ENCODE results near the gene SLC22A23. TPM values are rescaled to one million over a fixed set of nuclear protein-coding genes. Genes with fewer than 3 reads are reported as not detected.

SLC22A23 gene
- total RNA-seq, 1 donor from 2014 or later = 27.8 TPM

DNA sequence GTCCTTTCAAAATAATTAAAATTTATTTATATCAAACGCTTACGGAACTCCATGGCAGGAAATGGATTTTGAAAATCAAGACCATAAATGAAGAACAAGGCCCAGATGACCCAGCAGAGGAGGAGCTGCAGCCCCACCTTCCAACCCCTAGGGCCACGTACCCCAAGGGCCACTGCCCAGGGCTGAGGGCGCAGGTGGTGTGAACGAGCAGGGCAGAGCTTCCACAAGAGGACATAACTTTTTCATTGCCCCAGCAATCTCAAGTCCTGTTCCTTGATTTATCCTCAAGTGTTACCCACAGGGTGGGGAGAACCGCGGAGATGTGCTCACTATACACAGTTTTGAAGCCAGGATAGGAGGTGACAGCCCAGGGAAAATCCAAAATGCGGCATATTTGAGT, 155.3 kb downstream of the SLC22A23 start:
- no peak for DNase-seq
- H3K27me3 ChIP-seq (ENCODE audit: low read depth) = no peaks in the 10 kb centered on the region

DNA sequence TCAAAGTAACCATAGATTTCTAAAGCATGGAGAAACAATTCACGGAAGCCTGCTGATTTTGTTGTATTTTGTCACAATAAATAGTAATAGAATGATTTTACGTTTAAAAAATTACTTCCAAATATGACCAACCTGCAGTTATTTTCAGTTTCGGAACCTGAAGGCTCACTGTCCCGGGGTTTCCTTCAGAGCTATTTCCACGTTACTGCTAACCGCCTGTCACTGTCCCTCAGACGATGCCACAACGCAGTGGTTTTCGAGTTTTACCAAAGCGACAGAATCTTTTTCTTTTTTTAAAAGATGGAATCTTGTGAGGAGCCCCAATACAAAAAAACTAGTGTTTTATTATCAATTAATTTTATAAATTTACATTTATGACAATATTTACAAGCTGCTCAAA, 157.6 kb downstream of the SLC22A23 start:
- H3K36me3 ChIP-seq = peaks cover 3% of the 10 kb centered on the region
- H3K4me3 ChIP-seq = no peak overlapping the region
- no peaks in the 10 kb centered on the region for H3K27me3 ChIP-seq (ENCODE audit: low read depth)
- ATAC-seq (no peak), DNase-seq (no peak)
- no peaks in the 10 kb centered on the region for H3K4me1 ChIP-seq
- no peak overlapping the region for H3K27ac ChIP-seq
- no peaks in the 10 kb centered on the region for H3K9me3 ChIP-seq
- intact Hi-C loops (cut with DNase I) = no loop called here
- TF ChIP-seq, protein P1, sequence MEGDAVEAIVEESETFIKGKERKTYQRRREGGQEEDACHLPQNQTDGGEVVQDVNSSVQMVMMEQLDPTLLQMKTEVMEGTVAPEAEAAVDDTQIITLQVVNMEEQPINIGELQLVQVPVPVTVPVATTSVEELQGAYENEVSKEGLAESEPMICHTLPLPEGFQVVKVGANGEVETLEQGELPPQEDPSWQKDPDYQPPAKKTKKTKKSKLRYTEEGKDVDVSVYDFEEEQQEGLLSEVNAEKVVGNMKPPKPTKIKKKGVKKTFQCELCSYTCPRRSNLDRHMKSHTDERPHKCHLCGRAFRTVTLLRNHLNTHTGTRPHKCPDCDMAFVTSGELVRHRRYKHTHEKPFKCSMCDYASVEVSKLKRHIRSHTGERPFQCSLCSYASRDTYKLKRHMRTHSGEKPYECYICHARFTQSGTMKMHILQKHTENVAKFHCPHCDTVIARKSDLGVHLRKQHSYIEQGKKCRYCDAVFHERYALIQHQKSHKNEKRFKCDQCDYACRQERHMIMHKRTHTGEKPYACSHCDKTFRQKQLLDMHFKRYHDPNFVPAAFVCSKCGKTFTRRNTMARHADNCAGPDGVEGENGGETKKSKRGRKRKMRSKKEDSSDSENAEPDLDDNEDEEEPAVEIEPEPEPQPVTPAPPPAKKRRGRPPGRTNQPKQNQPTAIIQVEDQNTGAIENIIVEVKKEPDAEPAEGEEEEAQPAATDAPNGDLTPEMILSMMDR (IDR thresholded peaks at IDR 0.05) = no peak

More for the DNA sequence above, 155.3 kb downstream of the SLC22A23 start:
- no peaks in the 10 kb centered on the region for H3K9me3 ChIP-seq
- TF ChIP-seq, protein P1 (IDR thresholded peaks at IDR 0.05) = no peak
- no peak for ATAC-seq
- no peaks in the 10 kb centered on the region for H3K4me1 ChIP-seq
- no peak overlapping the region for H3K27ac ChIP-seq
- peaks cover 3% of the 10 kb centered on the region for H3K36me3 ChIP-seq
- H3K4me3 ChIP-seq = no peak overlapping the region
- intact Hi-C loops (cut with DNase I) = no loop called here

DNA sequence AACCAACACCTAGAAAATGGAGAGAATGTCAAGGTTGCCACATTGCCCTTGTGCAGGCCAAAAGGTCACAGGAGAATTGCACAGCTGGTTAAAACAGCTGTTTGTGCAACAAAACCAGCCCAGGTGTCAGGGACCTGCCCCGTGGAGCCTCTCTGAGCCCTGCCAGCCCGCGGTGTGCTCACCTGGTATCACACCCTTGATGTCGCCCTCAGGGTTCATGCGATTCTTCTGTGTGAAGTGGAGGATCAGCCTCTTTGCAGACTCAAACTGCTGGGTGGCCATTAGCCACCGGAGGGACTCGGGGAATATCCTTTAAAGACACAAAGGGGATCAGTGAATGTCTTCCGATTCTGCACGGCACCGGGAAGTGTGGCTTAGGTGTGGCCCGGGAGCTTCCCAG, 158.9 kb downstream of the SLC22A23 start:
- intact Hi-C loops (cut with DNase I) = no loop called here
- Histone ChIP-seq H3K27ac (no peak overlapping the region), H3K9me3 (no peaks in the 10 kb centered on the region), H3K36me3 (peaks cover 3% of the 10 kb centered on the region), H3K4me3 (no peak overlapping the region), H3K27me3 (ENCODE audit: low read depth) (no peaks in the 10 kb centered on the region), H3K4me1 (no peaks in the 10 kb centered on the region)
- TF ChIP-seq, protein P1 (IDR thresholded peaks at IDR 0.05) = no peak
- ATAC-seq = no peak
- DNase-seq = no peak

DNA sequence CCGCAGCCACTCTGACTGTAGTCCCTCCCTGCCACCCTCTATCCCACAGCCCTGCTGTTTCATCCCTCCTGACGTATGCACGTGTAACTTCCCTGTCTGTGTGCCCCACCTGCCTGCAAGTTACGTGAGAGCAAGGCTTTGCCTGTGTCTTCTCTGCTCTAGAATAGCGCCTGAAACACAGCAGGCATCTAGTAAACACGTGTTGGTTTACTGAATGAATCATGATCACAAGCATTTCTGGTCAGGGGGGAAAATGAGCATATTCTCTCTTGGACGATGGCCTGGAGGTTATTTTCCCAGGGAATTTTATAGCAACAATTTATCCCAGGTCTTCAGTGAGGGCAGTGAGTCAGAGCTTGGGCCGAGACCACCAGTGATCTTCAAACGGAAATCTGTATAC, 159.8 kb downstream of the SLC22A23 start:
- Histone ChIP-seq H3K36me3 (peaks cover 3% of the 10 kb centered on the region), H3K9me3 (no peaks in the 10 kb centered on the region), H3K27ac (no peak overlapping the region), H3K4me3 (no peak overlapping the region), H3K27me3 (ENCODE audit: low read depth) (no peaks in the 10 kb centered on the region), H3K4me1 (no peaks in the 10 kb centered on the region)
- intact Hi-C loops (cut with DNase I) = no loop called here
- ATAC-seq (no peak), DNase-seq (no peak)
- TF ChIP-seq, protein P1 (IDR thresholded peaks at IDR 0.05) = no peak

DNA sequence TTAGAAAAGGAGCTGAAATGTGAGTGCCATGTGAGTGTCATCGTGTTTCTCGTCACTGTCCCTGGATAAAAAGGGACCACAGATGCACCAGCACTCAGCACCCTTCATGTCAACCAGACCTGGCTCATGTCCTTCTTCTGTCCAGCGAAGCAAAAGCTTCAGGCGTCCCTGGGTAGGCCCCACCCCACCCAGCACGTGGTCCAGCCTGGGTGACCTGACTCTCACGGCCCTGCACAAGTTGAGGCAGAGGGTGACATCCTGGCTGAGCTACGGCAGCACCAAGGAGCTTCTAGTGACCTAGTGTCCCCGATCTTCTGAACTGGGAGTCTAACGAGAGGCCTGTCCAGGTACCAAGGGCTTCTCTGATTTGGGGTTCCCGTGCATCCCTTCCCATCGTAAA, 160.3 kb downstream of the SLC22A23 start:
- DNase-seq = no peak
- no peak overlapping the region for H3K27ac ChIP-seq
- H3K9me3 ChIP-seq = no peaks in the 10 kb centered on the region
- TF ChIP-seq, protein P1 (IDR thresholded peaks at IDR 0.05) = no peak
- intact Hi-C loops (cut with DNase I) = no loop called here
- no peak overlapping the region for H3K4me3 ChIP-seq
- no peaks in the 10 kb centered on the region for H3K4me1 ChIP-seq
- ATAC-seq = no peak
- peaks cover 3% of the 10 kb centered on the region for H3K36me3 ChIP-seq
- no peaks in the 10 kb centered on the region for H3K27me3 ChIP-seq (ENCODE audit: low read depth)

DNA sequence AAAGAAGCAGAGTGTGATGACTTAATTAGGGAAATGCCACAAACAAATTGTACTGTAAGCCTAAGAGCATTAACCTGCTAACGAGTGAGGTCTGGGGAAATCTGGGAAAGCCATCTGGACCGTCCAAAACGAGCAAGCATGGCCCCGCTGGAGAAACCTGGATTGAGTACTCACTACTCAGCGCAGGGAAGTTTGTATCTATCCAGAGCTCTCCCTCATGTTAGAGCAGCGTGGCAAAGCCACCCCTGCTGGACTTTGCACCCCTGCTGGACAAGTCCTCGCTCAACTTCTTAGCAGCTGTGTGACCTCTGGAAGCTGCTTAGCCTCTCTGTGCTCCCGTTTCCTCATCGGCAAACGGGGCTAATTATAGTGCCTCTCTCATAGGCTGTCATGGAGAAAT, 160.8 kb downstream of the SLC22A23 start:
- ATAC-seq = no peak
- no peak for DNase-seq
- Histone ChIP-seq H3K4me1 (no peaks in the 10 kb centered on the region), H3K36me3 (peaks cover 3% of the 10 kb centered on the region), H3K4me3 (no peak overlapping the region), H3K27me3 (ENCODE audit: low read depth) (no peaks in the 10 kb centered on the region), H3K27ac (no peak overlapping the region), H3K9me3 (no peaks in the 10 kb centered on the region)
- intact Hi-C loops (cut with DNase I) = no loop called here
- TF ChIP-seq, protein P1 (IDR thresholded peaks at IDR 0.05) = no peak
